Fibroblast of lung (primary cell): ENCODE measurements around the gene HAGH. TPM values are rescaled to one million over a fixed set of nuclear protein-coding genes. Genes with fewer than 3 reads are reported as not detected.
A peak's percentile ranks its signal among the peaks of the same experiment; 100 is the strongest.

Source experiments
- DNase-seq, 2 donors: peaks; one replicate each; pipeline versions ENCODE4 v3.0.0 to v3.0.0-alpha.2; 2010; ENCODE audit warnings: low read depth in 2 of 2
- H2AFZ ChIP-seq: 2 replicates; pipeline ENCODE4 v1.5.1; 2012; ENCODE audit warnings: low read length, control low read depth, inconsistent platforms
- H3K27ac ChIP-seq: 2 replicates; pipeline ENCODE4 v1.5.1; 2011; ENCODE audit warnings: low read length, control low read depth; ENCODE audit not compliant: insufficient read depth
- H3K27me3 ChIP-seq: 2 replicates; pipeline ENCODE4 v1.5.1; 2011; ENCODE audit warnings: mild to moderate bottlenecking, low read length; ENCODE audit not compliant: control insufficient read depth, insufficient read depth
- H3K36me3 ChIP-seq: 2 replicates; pipeline ENCODE4 v1.5.1; 2011; ENCODE audit warnings: low read length; ENCODE audit not compliant: control insufficient read depth, insufficient read depth
- H3K4me1 ChIP-seq: 2 replicates; pipeline ENCODE4 v1.5.1; 2011; ENCODE audit warnings: low read length; ENCODE audit not compliant: control insufficient read depth, insufficient read depth; ENCODE audit errors: extremely low read depth
- H3K4me2 ChIP-seq: 2 replicates; pipeline ENCODE4 v1.5.1; 2011; ENCODE audit warnings: low read length, control low read depth; ENCODE audit not compliant: insufficient read depth; ENCODE audit errors: extremely low read depth
- H3K4me3 ChIP-seq, 4 experiments: fragments of 200-600 bp in 1 of 4; sonication (generic) in 1 of 4; replicated peaks in 1 of 4; 2 replicates each; pipeline ENCODE4 v1.5.1; 2011 to 2016; ENCODE audit warnings: low read length in 4 of 4, low read depth in 3 of 4, mild to moderate bottlenecking in 3 of 4, control low read depth in 2 of 4, inconsistent platforms in 1 of 4, mixed read lengths in 1 of 4; ENCODE audit not compliant: insufficient read depth in 1 of 4; ENCODE audit errors: control extremely low read depth in 1 of 4
- H3K79me2 ChIP-seq: 2 replicates; pipeline ENCODE4 v1.5.1; 2012; ENCODE audit warnings: mild to moderate bottlenecking, low read length, inconsistent platforms; ENCODE audit not compliant: control insufficient read depth, insufficient read depth
- H3K9ac ChIP-seq: 2 replicates; pipeline ENCODE4 v1.5.1; 2011; ENCODE audit warnings: mild to moderate bottlenecking, low read length, control low read depth; ENCODE audit not compliant: insufficient read depth
- H3K9me3 ChIP-seq: 2 replicates; pipeline ENCODE4 v1.5.1; 2012; ENCODE audit warnings: low read depth, low read length; ENCODE audit not compliant: control insufficient read depth, insufficient read depth
- H4K20me1 ChIP-seq: 2 replicates; pipeline ENCODE4 v1.5.1; 2011; ENCODE audit warnings: low read length; ENCODE audit not compliant: control insufficient read depth, insufficient read depth; ENCODE audit errors: extremely low read depth
- CTCF ChIP-seq, 2 donors: IDR thresholded peaks in 1 of 2; conservative IDR thresholded peaks in 1 of 2; 1 replicate in 1 of 2; 2 replicates in 1 of 2; pipeline ENCODE4 v1.5.1; 2011 to 2012; ENCODE audit warnings: low read length in 2 of 2, control low read depth in 1 of 2, inconsistent platforms in 1 of 2, low read depth in 1 of 2, mild to moderate bottlenecking in 1 of 2
- EZH2 ChIP-seq: IDR thresholded peaks from 2 replicates; pipeline ENCODE4 v1.5.1; 2012; ENCODE audit warnings: low read length, control low read depth, mild to moderate bottlenecking; ENCODE audit errors: missing control alignments
- polyA plus RNA-seq, 2 donors: library from polyadenylated mRNA; depleted of rRNA in 1 of 2; stranded (reverse) in 1 of 2; unstranded in 1 of 2; fragments of >200 nt; gene quantifications; 2 replicates each; pipeline ENCODE4 v1.2.1, GENCODE V29; 2011 to 2012; ENCODE audit warnings: missing spikeins in 1 of 2
- total RNA-seq: library from RNA; depleted of rRNA; stranded (reverse); fragments of >200 nt; gene quantifications from 2 replicates; pipeline ENCODE4 v1.2.1, GENCODE V29; 2014

The HAGH gene
- total and polyA plus RNA-seq, 2 donors (not counting 1 experiment from before 2014, with no cell fraction given): 18.4 to 47.4 TPM

GRCh38 chr16:1780677-1781072 lies 46.0 kb downstream of the HAGH start:
- no peak overlapping the region for H3K27ac ChIP-seq
- H4K20me1 ChIP-seq: no peaks in the 10 kb centered on the region
- no peak overlapping the region for H3K4me3 ChIP-seq
- TF ChIP-seq CTCF (conservative IDR thresholded peaks at IDR 0.05 in 1 of 2, IDR thresholded peaks at IDR 0.05 in 1 of 2; ENCODE audit: low read depth in 1 of 2, low read length in 2 of 2) (no peak), EZH2 (no peak)
- H2AFZ ChIP-seq: no peak overlapping the region
- peaks cover 19% of the 10 kb centered on the region for H3K79me2 ChIP-seq
- H3K9ac ChIP-seq: no peak overlapping the region
- H3K36me3 ChIP-seq: peaks cover 15% of the 10 kb centered on the region
- H3K4me2 ChIP-seq: peak overlapping the region; percentile 86
- H3K9me3 ChIP-seq: no peaks in the 10 kb centered on the region
- peaks cover 2% of the 10 kb centered on the region for H3K4me1 ChIP-seq
- no peaks in the 10 kb centered on the region for H3K27me3 ChIP-seq
- DNase-seq: no peak

- Histone ChIP-seq H3K4me2 (no peak overlapping the region), H3K4me3 (no peak overlapping the region), H3K79me2 (peaks cover 18% of the 10 kb centered on the region), H3K4me1 (peaks cover 2% of the 10 kb centered on the region), H3K9me3 (no peaks in the 10 kb centered on the region), H4K20me1 (no peaks in the 10 kb centered on the region), H3K9ac (no peak overlapping the region), H2AFZ (no peak overlapping the region), H3K27ac (no peak overlapping the region), H3K36me3 (peaks cover 19% of the 10 kb centered on the region), H3K27me3 (no peaks in the 10 kb centered on the region)
- DNase-seq: no peak
- no peak for TF ChIP-seq EZH2
- no peak for TF ChIP-seq CTCF (conservative IDR thresholded peaks at IDR 0.05 in 1 of 2, IDR thresholded peaks at IDR 0.05 in 1 of 2; ENCODE audit: low read depth in 1 of 2, low read length in 2 of 2)
Observed at GRCh38 chr16:1779741-1780676, 46.6 kb downstream of the HAGH start.

GRCh38 chr16:1779234-1779701 lies 47.4 kb downstream of the HAGH start:
- Histone ChIP-seq H3K4me2 (no peak overlapping the region), H2AFZ (no peak overlapping the region), H3K36me3 (peaks cover 22% of the 10 kb centered on the region), H3K4me3 (no peak overlapping the region), H3K27ac (no peak overlapping the region), H3K9me3 (no peaks in the 10 kb centered on the region), H3K4me1 (peaks cover 7% of the 10 kb centered on the region), H3K27me3 (no peaks in the 10 kb centered on the region), H4K20me1 (no peaks in the 10 kb centered on the region), H3K79me2 (peaks cover 19% of the 10 kb centered on the region), H3K9ac (no peak overlapping the region)
- no peak for DNase-seq
- TF ChIP-seq EZH2: no peak
- no peak for TF ChIP-seq CTCF (conservative IDR thresholded peaks at IDR 0.05 in 1 of 2, IDR thresholded peaks at IDR 0.05 in 1 of 2; ENCODE audit: low read depth in 1 of 2, low read length in 2 of 2)
